ENCODE results near the gene OPTC. TPM values are rescaled to one million over a fixed set of nuclear protein-coding genes. Genes with fewer than 3 reads are reported as not detected.

Gene OPTC
- total and polyA plus RNA-seq, 2 of the 13 experiments (the other 11 are each of a cell fraction or from before 2014, with no cell fraction given): not detected

- no peak for TF ChIP-seq EED (CRISPR knock-in tag; IDR thresholded peaks at IDR 0.05)
- no peak for TF ChIP-seq ZNF7 (CRISPR knock-in tag; IDR thresholded peaks at IDR 0.05)
- TF ChIP-seq HNF4A (CRISPR knock-in tag; IDR thresholded peaks at IDR 0.05): no peak
- no peak for TF ChIP-seq ZBTB2 (CRISPR knock-in tag; IDR thresholded peaks at IDR 0.05; ENCODE audit: low read depth)
- no peak for TF ChIP-seq HOXA3 (CRISPR knock-in tag; IDR thresholded peaks at IDR 0.05)
- no peak for TF ChIP-seq ZNF10 (CRISPR knock-in tag; IDR thresholded peaks at IDR 0.05; ENCODE audit: borderline replicate concordance, low read depth)
- TF ChIP-seq ZNF382 (CRISPR knock-in tag; IDR thresholded peaks at IDR 0.05; ENCODE audit: borderline replicate concordance): no peak
- TF ChIP-seq ZNF207 (IDR thresholded peaks at IDR 0.05; ENCODE audit: borderline replicate concordance): no peak
- TF ChIP-seq HNRNPL (IDR thresholded peaks at IDR 0.05; ENCODE audit: low read depth, low read length): no peak
- no peak for TF ChIP-seq GATAD2A (CRISPR knock-in tag; IDR thresholded peaks at IDR 0.05)
- TF ChIP-seq XRCC5 (optimal IDR thresholded peaks at IDR 0.05; ENCODE audit: low read length): no peak
Measured at GRCh38 chr1:203523667-203524066, 29.7 kb downstream of the OPTC start (continued).

- Histone ChIP-seq H3K27me3 (ENCODE audit: control insufficient read depth in 1 of 2, insufficient read depth in 2 of 2, low read length in 2 of 2) (peaks cover 0 to 4% of the 10 kb centered on the region in 2 experiments; a peak in 1 of 5 replicates), H3K4me3 (replicated peaks in 1 of 3; ENCODE audit: insufficient read depth in 1 of 3, low read depth in 2 of 3, low read length in 3 of 3) (no peak overlapping the region), H3K36me3 (replicated peaks in 1 of 2; ENCODE audit: control insufficient read depth in 1 of 2, insufficient read depth in 2 of 2, low read length in 2 of 2) (no peaks in the 10 kb centered on the region), H3K27ac (ENCODE audit: extremely low read length, insufficient read depth, low read length) (no peak overlapping the region), H3K9ac (ENCODE audit: insufficient read depth, low read depth, low read length) (no peak overlapping the region), H3K4me2 (ENCODE audit: low read depth, low read length) (no peak overlapping the region), H3K9me3 (ENCODE audit: low read length) (no peaks in the 10 kb centered on the region), H4K20me1 (ENCODE audit: insufficient read depth, low read length) (no peaks in the 10 kb centered on the region), H3K4me1 (ENCODE audit: insufficient read depth, low read length) (no peaks in the 10 kb centered on the region), H3K79me2 (ENCODE audit: insufficient read depth, low read length) (no peaks in the 10 kb centered on the region), H2AFZ (ENCODE audit: low read length) (no peak overlapping the region)
- ATAC-seq (no peak), FAIRE-seq (no peak), DNase-seq (ENCODE audit: low spot score) (no peak)
- POLR2A ChIA-PET: no interaction called here
- WGBS (ENCODE audit: low lambda C conversion rate): 37% methylated on average over 4 of the region's 4 CpGs
- CTCF ChIA-PET (ENCODE audit: low intra/inter-chr PET ratio, low total read pairs): no interaction called here
- in situ Hi-C loops (cut with HindIII; ENCODE audit: extremely low pct_ligation_motif_present, low pct_unique_long_range_greater_than_20kb): no loop called here
- no TSS peak for BruUV-seq (replicated peaks)
- intact Hi-C loops (cut with micrococcal nuclease; ENCODE audit: unreplicated experiment): no loop called here
- TF ChIP-seq ELF1 (CRISPR knock-in tag; IDR thresholded peaks at IDR 0.05): no peak
- no peak for TF ChIP-seq NPAS2 (CRISPR knock-in tag; IDR thresholded peaks at IDR 0.05; ENCODE audit: borderline replicate concordance)
- no peak for TF ChIP-seq ZSCAN21 (CRISPR knock-in tag; IDR thresholded peaks at IDR 0.05; ENCODE audit: borderline replicate concordance)
- no peak for TF ChIP-seq YEATS2 (CRISPR knock-in tag; IDR thresholded peaks at IDR 0.05; ENCODE audit: borderline replicate concordance)
- TF ChIP-seq ZNF546 (CRISPR knock-in tag; conservative IDR thresholded peaks at IDR 0.05): no peak
- TF ChIP-seq ZC3H4 (CRISPR knock-in tag; IDR thresholded peaks at IDR 0.05; ENCODE audit: borderline replicate concordance): no peak
- no peak for TF ChIP-seq MYNN (CRISPR knock-in tag; IDR thresholded peaks at IDR 0.05; ENCODE audit: low read depth)
- no peak for TF ChIP-seq MLXIP (CRISPR knock-in tag; IDR thresholded peaks at IDR 0.05; ENCODE audit: borderline replicate concordance)
- no peak for TF ChIP-seq ZNF570 (CRISPR knock-in tag; IDR thresholded peaks at IDR 0.05; ENCODE audit: borderline replicate concordance)
Measured at GRCh38 chr1:203524152-203524551, 30.2 kb downstream of the OPTC start.

Measured in HepG2 (cell line).